Measurements from ENCODE around the gene KRTAP10-2. TPM values are rescaled to one million over a fixed set of nuclear protein-coding genes. Genes with fewer than 3 reads are reported as not detected.

Gene KRTAP10-2
- total and polyA plus RNA-seq, 2 of the 4 experiments (the other 2 are of a cell fraction) = not detected

GRCh38 chr21:44506279-44507255 is 44.7 kb downstream of the KRTAP10-2 start:
- no peak overlapping the region for H2BK20ac ChIP-seq (ENCODE audit: low read depth, low read length)
- H2AK9ac ChIP-seq (replicated peaks; ENCODE audit: low read depth, low read length, poor library complexity) = no peak overlapping the region
- H3K4me2 ChIP-seq (ENCODE audit: low read depth, low read length) = no peak overlapping the region
- DNase-seq (no peak), ATAC-seq (ENCODE audit: low read depth) (no peak)
- H2BK120ac ChIP-seq (ENCODE audit: low read depth, low read length) = no peak overlapping the region
- H3K9ac ChIP-seq (ENCODE audit: low read depth, low read length) = no peak overlapping the region
- no peak overlapping the region for H4K91ac ChIP-seq (ENCODE audit: insufficient read depth, low read depth, low read length)
- no peak overlapping the region for H3K56ac ChIP-seq (ENCODE audit: extremely low read depth, insufficient read depth, low read length)
- no peaks in the 10 kb centered on the region for H4K20me1 ChIP-seq (ENCODE audit: insufficient read depth, low read length)
- no peak overlapping the region for H2BK15ac ChIP-seq (ENCODE audit: low read depth, low read length)
- no peak overlapping the region for H3K14ac ChIP-seq (replicated peaks; ENCODE audit: low read depth, low read length)
- H3K79me1 ChIP-seq (ENCODE audit: low read depth in 1 of 2, low read length in 2 of 2) = no peaks in the 10 kb centered on the region
- H2AFZ ChIP-seq (replicated peaks; ENCODE audit: low read length, poor library complexity) = peak overlapping the region; percentile 29
- in situ Hi-C loops (cut with MboI; ENCODE audit: low sequenced_read_pairs) = loop anchor here (25.0 kb wide), 1 partner anchor 431 kb away; the partner anchor contains the start of gene SLX9
- H4K5ac ChIP-seq (ENCODE audit: low read depth, low read length) = no peak overlapping the region
- no peaks in the 10 kb centered on the region for H3K9me1 ChIP-seq (ENCODE audit: insufficient read depth, low read length)
- no TSS peak for BruUV-seq (replicated peaks)
- TF ChIP-seq USF2 (IDR thresholded peaks at IDR 0.05; ENCODE audit: low read depth, low read length) = no peak
- no peak for TF ChIP-seq FOS (IDR thresholded peaks at IDR 0.05; ENCODE audit: low read depth, low read length)
- no peak for TF ChIP-seq MAFK (IDR thresholded peaks at IDR 0.05; ENCODE audit: low read depth, low read length)
- TF ChIP-seq POLR2A (IDR thresholded peaks at IDR 0.05; ENCODE audit: low read depth, low read length) = no peak
- no peak for TF ChIP-seq CEBPB (IDR thresholded peaks at IDR 0.05; ENCODE audit: low read depth, low read length)
- no peak for TF ChIP-seq BHLHE40 (IDR thresholded peaks at IDR 0.05; ENCODE audit: low read depth, low read length)
- no peak for TF ChIP-seq CHD1 (IDR thresholded peaks at IDR 0.05; ENCODE audit: low read depth, low read length)
- no peak overlapping the region for H3K27ac ChIP-seq (ENCODE audit: insufficient read depth, low read length)
- dilution Hi-C loops (cut with HindIII; ENCODE audit: low sequenced_read_pairs, unreplicated experiment) = no loop called here
- no peak overlapping the region for H2AK5ac ChIP-seq (ENCODE audit: low read depth, low read length)
- no peaks in the 10 kb centered on the region for H3K4me1 ChIP-seq (ENCODE audit: control insufficient read depth, insufficient read depth, low read length)
- no peaks in the 10 kb centered on the region for H3K9me3 ChIP-seq (ENCODE audit: control insufficient read depth, insufficient read depth, low read length)
- no peak overlapping the region for H2BK5ac ChIP-seq (ENCODE audit: low read depth, low read length, poor library complexity, severe bottlenecking)
- no peaks in the 10 kb centered on the region for H3K36me3 ChIP-seq (ENCODE audit: control insufficient read depth, insufficient read depth, low read length)
- H3K23ac ChIP-seq (ENCODE audit: low read depth, low read length) = no peak overlapping the region
- intact Hi-C loops (cut with micrococcal nuclease) = no loop called here
- CTCF ChIA-PET = no interaction called here
- no peak overlapping the region for H3K18ac ChIP-seq (ENCODE audit: low read depth, low read length)
- no peak overlapping the region for H3K4me3 ChIP-seq (ENCODE audit: insufficient read depth, low read depth, low read length)
- H3K27me3 ChIP-seq (ENCODE audit: control insufficient read depth, insufficient read depth, low read length) = peaks cover 23% of the 10 kb centered on the region
- 47% methylated on average over 25 of the region's 44 CpGs; no CpG with 5 or more reads in 1 of the 2 experiments for WGBS, 2 experiments (ENCODE audit: extremely low coverage in 2 of 2, insufficient read length in 1 of 2)
- POLR2A ChIA-PET (ENCODE audit: unreplicated experiment) = no interaction called here
- H3K4ac ChIP-seq (ENCODE audit: low read depth, low read length) = no peak overlapping the region
- H4K8ac ChIP-seq (ENCODE audit: low read depth in 2 of 2, low read length in 2 of 2) = no peak overlapping the region

Data from IMR-90 (cell line).